ENCODE measurements around the gene PDCD1. TPM values are rescaled to one million over a fixed set of nuclear protein-coding genes. Genes with fewer than 3 reads are reported as not detected.

Gene PDCD1
- total and polyA plus RNA-seq, 10 of the 15 experiments (the other 5 are each of a cell fraction or from before 2014, with no cell fraction given): 0.62 to 6.4 (median 2.9) TPM; not detected in 2

DNA sequence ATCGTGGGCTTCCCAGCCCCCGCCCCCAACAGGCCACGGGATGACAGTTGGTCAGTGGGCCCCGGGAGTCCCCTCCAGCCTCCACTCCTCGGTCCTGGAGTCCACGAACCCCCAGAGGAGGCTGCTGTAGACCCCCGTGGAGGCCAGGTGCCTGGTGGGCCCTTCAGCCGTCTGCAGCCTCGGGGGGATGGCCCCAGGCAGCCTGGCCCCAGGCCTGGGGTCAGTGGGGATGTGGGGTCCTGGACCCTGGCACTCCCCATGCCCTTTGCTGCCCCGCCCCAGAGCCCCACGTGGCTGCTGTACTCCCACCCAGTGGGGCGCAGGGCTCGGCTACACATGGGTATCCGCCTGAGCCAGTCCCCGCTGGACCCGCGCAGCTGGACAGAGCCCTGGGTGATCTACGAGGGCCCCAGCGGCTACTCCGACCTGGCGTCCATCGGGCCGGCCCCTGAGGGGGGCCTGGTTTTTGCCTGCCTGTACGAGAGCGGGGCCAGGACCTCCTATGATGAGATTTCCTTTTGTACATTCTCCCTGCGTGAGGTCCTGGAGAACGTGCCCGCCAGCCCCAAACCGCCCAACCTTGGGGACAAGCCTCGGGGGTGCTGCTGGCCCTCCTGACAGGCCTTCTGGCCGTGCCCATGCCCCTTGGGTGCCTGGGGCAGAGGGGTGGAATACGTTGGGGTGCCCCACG lies 42.1 kb downstream of the PDCD1 start (continued):
- TF ChIP-seq, protein P1, sequence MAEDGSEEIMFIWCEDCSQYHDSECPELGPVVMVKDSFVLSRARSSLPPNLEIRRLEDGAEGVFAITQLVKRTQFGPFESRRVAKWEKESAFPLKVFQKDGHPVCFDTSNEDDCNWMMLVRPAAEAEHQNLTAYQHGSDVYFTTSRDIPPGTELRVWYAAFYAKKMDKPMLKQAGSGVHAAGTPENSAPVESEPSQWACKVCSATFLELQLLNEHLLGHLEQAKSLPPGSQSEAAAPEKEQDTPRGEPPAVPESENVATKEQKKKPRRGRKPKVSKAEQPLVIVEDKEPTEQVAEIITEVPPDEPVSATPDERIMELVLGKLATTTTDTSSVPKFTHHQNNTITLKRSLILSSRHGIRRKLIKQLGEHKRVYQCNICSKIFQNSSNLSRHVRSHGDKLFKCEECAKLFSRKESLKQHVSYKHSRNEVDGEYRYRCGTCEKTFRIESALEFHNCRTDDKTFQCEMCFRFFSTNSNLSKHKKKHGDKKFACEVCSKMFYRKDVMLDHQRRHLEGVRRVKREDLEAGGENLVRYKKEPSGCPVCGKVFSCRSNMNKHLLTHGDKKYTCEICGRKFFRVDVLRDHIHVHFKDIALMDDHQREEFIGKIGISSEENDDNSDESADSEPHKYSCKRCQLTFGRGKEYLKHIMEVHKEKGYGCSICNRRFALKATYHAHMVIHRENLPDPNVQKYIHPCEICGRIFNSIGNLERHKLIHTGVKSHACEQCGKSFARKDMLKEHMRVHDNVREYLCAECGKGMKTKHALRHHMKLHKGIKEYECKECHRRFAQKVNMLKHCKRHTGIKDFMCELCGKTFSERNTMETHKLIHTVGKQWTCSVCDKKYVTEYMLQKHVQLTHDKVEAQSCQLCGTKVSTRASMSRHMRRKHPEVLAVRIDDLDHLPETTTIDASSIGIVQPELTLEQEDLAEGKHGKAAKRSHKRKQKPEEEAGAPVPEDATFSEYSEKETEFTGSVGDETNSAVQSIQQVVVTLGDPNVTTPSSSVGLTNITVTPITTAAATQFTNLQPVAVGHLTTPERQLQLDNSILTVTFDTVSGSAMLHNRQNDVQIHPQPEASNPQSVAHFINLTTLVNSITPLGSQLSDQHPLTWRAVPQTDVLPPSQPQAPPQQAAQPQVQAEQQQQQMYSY (CRISPR knock-in tag; IDR thresholded peaks at IDR 0.05): no peak
- TF ChIP-seq SP1 (IDR thresholded peaks at IDR 0.05; ENCODE audit: low read depth, low read length): no peak
- no peak for TF ChIP-seq NR2F1 (conservative IDR thresholded peaks at IDR 0.05)
- no peak for TF ChIP-seq ZNF274 (IDR thresholded peaks at IDR 0.05; ENCODE audit: insufficient read depth, insufficient read length)
- no peak for TF ChIP-seq PAX8 (IDR thresholded peaks at IDR 0.05)

GRCh38 chr2:241815477-241816430 lies 42.9 kb downstream of the PDCD1 start:
- no peak overlapping the region for H3K9ac ChIP-seq (ENCODE audit: control insufficient read depth, insufficient read depth, low read length)
- H3K27me3 ChIP-seq (replicated peaks in 1 of 2; ENCODE audit: control insufficient read depth in 2 of 2, insufficient read depth in 2 of 2, low read length in 1 of 2): no peaks in the 10 kb centered on the region
- RAD21 ChIA-PET (ENCODE audit: unreplicated experiment): no interaction called here
- H3K27ac ChIP-seq (ENCODE audit: control insufficient read depth, insufficient read depth): no peak overlapping the region
- no peak for ATAC-seq
- H2AFZ ChIP-seq (ENCODE audit: control insufficient read depth, low read depth, low read length): no peak overlapping the region
- 68% methylated on average over 45 of the region's 48 CpGs for WGBS (ENCODE audit: insufficient coverage, insufficient replicate concordance, low lambda C conversion rate, missing lambda C conversion rate)
- no peaks in the 10 kb centered on the region for H3K79me2 ChIP-seq (ENCODE audit: control insufficient read depth, insufficient read depth, low read length)
- H3K36me3 ChIP-seq (ENCODE audit: control insufficient read depth in 2 of 2, insufficient read depth in 2 of 2, low read length in 1 of 2): no peaks in the 10 kb centered on the region
- POLR2A ChIA-PET: no interaction called here
- H3K4me2 ChIP-seq (ENCODE audit: control insufficient read depth, insufficient read depth): no peak overlapping the region
- no peaks in the 10 kb centered on the region; the same call in 2 of the 3 replicates for H3K9me3 ChIP-seq (replicated peaks; ENCODE audit: control insufficient read depth, insufficient read depth, low read length)
- peaks cover 7% of the 10 kb centered on the region for H3K4me1 ChIP-seq (ENCODE audit: control insufficient read depth, insufficient read depth, low read length)
- SMC1A ChIA-PET (ENCODE audit: uncharacterized antibody, unreplicated experiment): no interaction called here
- BruUV-seq (replicated peaks): no TSS peak
- no peak for FAIRE-seq
- intact Hi-C loops (cut with micrococcal nuclease; ENCODE audit: unreplicated experiment) (no loop called here), in situ Hi-C loops (cut with MboI) (no loop called here)
- H4K20me1 ChIP-seq (ENCODE audit: control insufficient read depth, insufficient read depth): no peaks in the 10 kb centered on the region
- DNase-seq (ENCODE audit: low read depth, low spot score): no peak
- no peak overlapping the region for H3K4me3 ChIP-seq
- CTCF ChIA-PET: no interaction called here
- no peak for TF ChIP-seq SREBF2 (IDR thresholded peaks at IDR 0.05; ENCODE audit: low read length)
